Measurements from ENCODE around the gene POR. TPM values are rescaled to one million over a fixed set of nuclear protein-coding genes. Genes with fewer than 3 reads are reported as not detected.
"Not testable (repeated sequence)": the region's sequence is repeated elsewhere in the genome, so short reads cannot be mapped to it uniquely, and the experiment has no call there.

Gene POR
- total and polyA plus RNA-seq, 4 donors: 116 to 973 (median 474) TPM

DNA sequence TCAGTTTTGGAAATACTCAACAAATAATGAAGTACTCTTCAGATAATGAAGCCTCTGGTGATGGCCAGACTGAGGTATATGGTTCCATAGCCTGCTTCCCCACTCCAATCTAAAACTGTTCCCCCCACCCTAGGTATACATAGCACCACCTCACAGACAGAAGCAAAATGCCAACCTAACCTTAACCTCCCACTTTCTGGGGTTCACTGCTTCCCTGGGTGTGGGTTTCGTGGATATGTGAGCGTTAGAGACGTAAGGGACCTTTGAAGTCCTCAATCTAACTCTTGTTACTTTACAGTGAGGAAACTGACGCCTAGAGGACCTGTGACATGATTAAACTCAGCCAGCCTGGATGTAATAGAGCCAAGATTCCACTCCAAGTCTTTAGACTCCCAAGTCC, 34.7 kb upstream of the POR start (continued):
- TF ChIP-seq, protein P1, sequence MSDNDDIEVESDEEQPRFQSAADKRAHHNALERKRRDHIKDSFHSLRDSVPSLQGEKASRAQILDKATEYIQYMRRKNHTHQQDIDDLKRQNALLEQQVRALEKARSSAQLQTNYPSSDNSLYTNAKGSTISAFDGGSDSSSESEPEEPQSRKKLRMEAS (IDR thresholded peaks at IDR 0.05): no peak
- TF ChIP-seq JUND (IDR thresholded peaks at IDR 0.05): no peak

DNA sequence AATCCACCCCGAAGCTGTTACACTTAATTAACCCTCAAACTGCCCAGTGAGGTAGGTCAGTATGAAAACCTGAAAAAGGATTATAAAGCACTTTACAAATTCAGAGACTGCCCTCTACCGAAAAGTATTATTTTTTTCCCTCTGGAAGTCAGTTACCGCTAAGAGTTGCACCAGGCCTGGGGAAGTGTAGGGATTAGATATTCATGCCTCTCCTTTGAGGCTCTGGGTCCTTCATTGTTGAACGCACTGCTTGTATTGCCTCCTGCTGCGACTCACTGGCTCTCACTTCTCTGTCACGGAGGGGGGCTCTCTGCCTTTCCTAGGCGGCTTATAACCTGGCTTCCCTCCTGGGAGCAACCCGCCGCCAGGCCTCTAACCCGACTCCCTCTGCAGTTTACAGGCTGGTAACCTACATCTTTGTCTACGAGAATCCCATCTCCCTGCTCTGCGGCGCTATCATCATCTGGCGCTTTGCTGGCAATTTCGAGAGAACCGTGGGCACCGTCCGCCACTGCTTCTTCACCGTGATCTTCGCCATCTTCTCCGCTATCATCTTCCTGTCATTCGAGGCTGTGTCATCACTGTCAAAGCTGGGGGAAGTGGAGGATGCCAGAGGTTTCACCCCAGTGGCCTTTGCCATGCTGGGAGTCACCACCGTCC, 33.4 kb upstream of the POR start:
- WGBS: 86% methylated on average over 23 of the region's 23 CpGs
- Histone ChIP-seq H3K36me3 (ENCODE audit: control insufficient read depth in 4 of 4, insufficient read depth in 3 of 4, low read depth in 1 of 4, low read length in 3 of 4) (peaks cover 13 to 30% (median 19%) of the 10 kb centered on the region in 4 donors), H3K4me1 (ENCODE audit: control insufficient read depth in 4 of 4, insufficient read depth in 4 of 4, low read length in 3 of 4) (peaks cover 2 to 18% (median 5%) of the 10 kb centered on the region in 4 donors), H3K4me3 (ENCODE audit: low read depth in 1 of 3, low read length in 3 of 3) (no peak overlapping the region), H3K27me3 (ENCODE audit: control insufficient read depth in 4 of 4, insufficient read depth in 4 of 4, low read length in 3 of 4) (no peaks in the 10 kb centered on the region), H3K9ac (ENCODE audit: low read depth in 1 of 2, low read length in 2 of 2) (no peak overlapping the region), H3K9me3 (ENCODE audit: control insufficient read depth in 4 of 4, low read length in 3 of 4) (no peaks in the 10 kb centered on the region), H3K27ac (ENCODE audit: low read depth in 1 of 2, low read length in 2 of 2) (no peak overlapping the region)
- TF ChIP-seq SP1 (IDR thresholded peaks at IDR 0.05): no peak
- TF ChIP-seq RAD21 (IDR thresholded peaks at IDR 0.05): peak in 1 of 2 donors; percentile 4
- TF ChIP-seq, protein P2, sequence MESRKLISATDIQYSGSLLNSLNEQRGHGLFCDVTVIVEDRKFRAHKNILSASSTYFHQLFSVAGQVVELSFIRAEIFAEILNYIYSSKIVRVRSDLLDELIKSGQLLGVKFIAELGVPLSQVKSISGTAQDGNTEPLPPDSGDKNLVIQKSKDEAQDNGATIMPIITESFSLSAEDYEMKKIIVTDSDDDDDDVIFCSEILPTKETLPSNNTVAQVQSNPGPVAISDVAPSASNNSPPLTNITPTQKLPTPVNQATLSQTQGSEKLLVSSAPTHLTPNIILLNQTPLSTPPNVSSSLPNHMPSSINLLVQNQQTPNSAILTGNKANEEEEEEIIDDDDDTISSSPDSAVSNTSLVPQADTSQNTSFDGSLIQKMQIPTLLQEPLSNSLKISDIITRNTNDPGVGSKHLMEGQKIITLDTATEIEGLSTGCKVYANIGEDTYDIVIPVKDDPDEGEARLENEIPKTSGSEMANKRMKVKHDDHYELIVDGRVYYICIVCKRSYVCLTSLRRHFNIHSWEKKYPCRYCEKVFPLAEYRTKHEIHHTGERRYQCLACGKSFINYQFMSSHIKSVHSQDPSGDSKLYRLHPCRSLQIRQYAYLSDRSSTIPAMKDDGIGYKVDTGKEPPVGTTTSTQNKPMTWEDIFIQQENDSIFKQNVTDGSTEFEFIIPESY (IDR thresholded peaks at IDR 0.05): no peak
- no peak for DNase-seq (ENCODE audit: low spot score)

DNA sequence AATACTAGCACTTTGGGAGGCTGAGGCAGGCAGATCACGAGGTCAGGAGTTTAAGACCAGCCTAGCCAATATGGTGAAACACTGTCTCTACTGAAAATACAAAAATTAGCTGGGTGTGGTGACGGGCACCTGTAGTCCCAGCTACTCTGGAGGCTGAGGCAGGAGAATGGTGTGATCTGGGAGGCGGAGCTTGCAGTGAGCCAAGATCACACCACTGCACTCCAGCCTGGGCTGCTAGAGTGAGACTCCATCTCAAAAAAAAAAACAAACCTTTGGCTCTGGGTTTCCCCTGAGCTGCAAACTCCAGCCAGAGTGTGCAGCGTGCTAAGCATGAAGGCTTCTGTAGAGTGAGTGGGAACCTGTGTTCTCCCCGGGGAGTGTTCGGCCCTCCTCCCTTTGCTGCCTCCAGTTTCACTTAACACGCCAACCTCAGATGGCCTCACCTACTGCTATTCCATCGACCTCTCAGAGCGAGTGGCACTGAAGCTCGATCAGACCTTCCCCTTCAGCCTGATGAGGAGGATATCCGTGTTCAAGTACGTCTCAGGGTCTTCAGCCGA, 31.6 kb upstream of the POR start:
- H3K4me3 ChIP-seq (ENCODE audit: low read depth in 1 of 3, low read length in 3 of 3); H3K27ac ChIP-seq (ENCODE audit: low read depth in 1 of 2, low read length in 2 of 2); H3K9me3 ChIP-seq (ENCODE audit: control insufficient read depth in 4 of 4, low read length in 3 of 4); H3K9ac ChIP-seq (ENCODE audit: low read depth in 1 of 2, low read length in 2 of 2); DNase-seq (ENCODE audit: low spot score); H3K27me3 ChIP-seq (ENCODE audit: control insufficient read depth in 4 of 4, insufficient read depth in 4 of 4, low read length in 3 of 4): not testable (repeated sequence)
- Histone ChIP-seq H3K4me1 (ENCODE audit: control insufficient read depth in 4 of 4, insufficient read depth in 4 of 4, low read length in 3 of 4) (peaks cover 0 to 19% (median 7%) of the 10 kb centered on the region in 4 donors), H3K36me3 (ENCODE audit: control insufficient read depth in 4 of 4, insufficient read depth in 3 of 4, low read depth in 1 of 4, low read length in 3 of 4) (peaks cover 13 to 32% (median 19%) of the 10 kb centered on the region in 4 donors)
- 91% methylated on average over 13 of the region's 13 CpGs for WGBS

DNA sequence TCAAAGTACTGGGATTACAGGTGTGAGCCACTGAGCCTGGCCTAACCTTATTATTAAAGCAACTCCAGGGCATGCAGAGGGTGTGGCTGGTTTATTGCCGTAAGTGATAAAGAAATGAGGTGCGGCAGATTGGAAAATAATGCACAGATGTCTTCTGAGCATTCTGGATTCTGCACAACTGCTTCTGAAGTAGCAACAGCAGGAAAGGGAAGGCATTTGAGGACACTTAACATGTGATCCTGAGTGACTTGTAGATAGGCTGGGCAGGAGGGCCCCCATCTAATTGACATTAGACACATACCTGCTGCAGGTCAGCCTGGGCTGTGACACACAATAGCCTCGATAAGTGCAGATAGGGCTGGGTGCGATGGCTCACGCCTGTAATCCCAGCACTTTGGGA, 30.5 kb upstream of the POR start:
- Histone ChIP-seq H3K9ac (ENCODE audit: low read depth in 1 of 2, low read length in 2 of 2) (no peak overlapping the region), H3K4me1 (ENCODE audit: control insufficient read depth in 4 of 4, insufficient read depth in 4 of 4, low read length in 3 of 4) (peaks cover 0 to 21% (median 6%) of the 10 kb centered on the region in 4 donors), H3K27ac (ENCODE audit: low read depth in 1 of 2, low read length in 2 of 2) (no peak overlapping the region), H3K4me3 (ENCODE audit: low read depth in 1 of 3, low read length in 3 of 3) (no peak overlapping the region), H3K36me3 (ENCODE audit: control insufficient read depth in 4 of 4, insufficient read depth in 3 of 4, low read depth in 1 of 4, low read length in 3 of 4) (peaks cover 13 to 32% (median 19%) of the 10 kb centered on the region in 4 donors), H3K9me3 (ENCODE audit: control insufficient read depth in 4 of 4, low read length in 3 of 4) (no peaks in the 10 kb centered on the region), H3K27me3 (ENCODE audit: control insufficient read depth in 4 of 4, insufficient read depth in 4 of 4, low read length in 3 of 4) (no peaks in the 10 kb centered on the region)
- no peak for TF ChIP-seq EGR1 (IDR thresholded peaks at IDR 0.05; ENCODE audit: low read depth in 2 of 2)
- TF ChIP-seq JUND (IDR thresholded peaks at IDR 0.05): no peak
- TF ChIP-seq HNF4G (IDR thresholded peaks at IDR 0.05): no peak
- no peak for TF ChIP-seq SP1 (IDR thresholded peaks at IDR 0.05)
- TF ChIP-seq RXRA (IDR thresholded peaks at IDR 0.05): no peak
- no peak for DNase-seq (ENCODE audit: low spot score)
- 88% methylated on average over 5 of the region's 5 CpGs for WGBS

DNA sequence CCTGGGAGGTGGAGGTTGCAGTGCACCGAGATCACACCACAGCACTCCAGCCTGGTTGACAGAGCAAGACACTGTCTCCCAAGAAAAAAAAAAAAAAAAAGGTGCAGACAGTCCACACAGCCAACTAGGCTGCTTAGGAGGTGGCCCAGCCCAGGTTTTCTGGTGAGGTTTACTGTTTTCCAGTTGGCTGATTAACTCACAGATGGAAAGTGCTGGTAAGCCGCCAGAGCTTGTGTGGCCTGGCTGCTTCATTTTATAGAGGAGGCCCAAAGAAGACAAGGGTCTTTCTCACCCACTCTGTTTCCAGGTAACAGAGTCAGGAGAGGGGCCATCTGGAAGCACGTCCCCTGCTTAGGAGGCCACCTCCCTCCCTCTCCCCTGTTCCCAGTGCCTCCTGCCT, 29.9 kb upstream of the POR start:
- 94% methylated on average over 3 of the region's 3 CpGs for WGBS
- TF ChIP-seq GABPA (IDR thresholded peaks at IDR 0.05 in 1 of 2, conservative IDR thresholded peaks at IDR 0.05 in 1 of 2) (no peak), HNF4G (IDR thresholded peaks at IDR 0.05) (no peak), EGR1 (IDR thresholded peaks at IDR 0.05; ENCODE audit: low read depth in 2 of 2) (no peak), TAF1 (conservative IDR thresholded peaks at IDR 0.05) (no peak), RXRA (IDR thresholded peaks at IDR 0.05) (no peak), JUND (IDR thresholded peaks at IDR 0.05) (no peak), FOXA2 (IDR thresholded peaks at IDR 0.05) (no peak), HNF4A (conservative IDR thresholded peaks at IDR 0.05) (no peak)
- TF ChIP-seq, protein P3, sequence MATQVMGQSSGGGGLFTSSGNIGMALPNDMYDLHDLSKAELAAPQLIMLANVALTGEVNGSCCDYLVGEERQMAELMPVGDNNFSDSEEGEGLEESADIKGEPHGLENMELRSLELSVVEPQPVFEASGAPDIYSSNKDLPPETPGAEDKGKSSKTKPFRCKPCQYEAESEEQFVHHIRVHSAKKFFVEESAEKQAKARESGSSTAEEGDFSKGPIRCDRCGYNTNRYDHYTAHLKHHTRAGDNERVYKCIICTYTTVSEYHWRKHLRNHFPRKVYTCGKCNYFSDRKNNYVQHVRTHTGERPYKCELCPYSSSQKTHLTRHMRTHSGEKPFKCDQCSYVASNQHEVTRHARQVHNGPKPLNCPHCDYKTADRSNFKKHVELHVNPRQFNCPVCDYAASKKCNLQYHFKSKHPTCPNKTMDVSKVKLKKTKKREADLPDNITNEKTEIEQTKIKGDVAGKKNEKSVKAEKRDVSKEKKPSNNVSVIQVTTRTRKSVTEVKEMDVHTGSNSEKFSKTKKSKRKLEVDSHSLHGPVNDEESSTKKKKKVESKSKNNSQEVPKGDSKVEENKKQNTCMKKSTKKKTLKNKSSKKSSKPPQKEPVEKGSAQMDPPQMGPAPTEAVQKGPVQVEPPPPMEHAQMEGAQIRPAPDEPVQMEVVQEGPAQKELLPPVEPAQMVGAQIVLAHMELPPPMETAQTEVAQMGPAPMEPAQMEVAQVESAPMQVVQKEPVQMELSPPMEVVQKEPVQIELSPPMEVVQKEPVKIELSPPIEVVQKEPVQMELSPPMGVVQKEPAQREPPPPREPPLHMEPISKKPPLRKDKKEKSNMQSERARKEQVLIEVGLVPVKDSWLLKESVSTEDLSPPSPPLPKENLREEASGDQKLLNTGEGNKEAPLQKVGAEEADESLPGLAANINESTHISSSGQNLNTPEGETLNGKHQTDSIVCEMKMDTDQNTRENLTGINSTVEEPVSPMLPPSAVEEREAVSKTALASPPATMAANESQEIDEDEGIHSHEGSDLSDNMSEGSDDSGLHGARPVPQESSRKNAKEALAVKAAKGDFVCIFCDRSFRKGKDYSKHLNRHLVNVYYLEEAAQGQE (IDR thresholded peaks at IDR 0.05): no peak
- TF ChIP-seq, protein P1 (IDR thresholded peaks at IDR 0.05): no peak
- TF ChIP-seq, protein P4, sequence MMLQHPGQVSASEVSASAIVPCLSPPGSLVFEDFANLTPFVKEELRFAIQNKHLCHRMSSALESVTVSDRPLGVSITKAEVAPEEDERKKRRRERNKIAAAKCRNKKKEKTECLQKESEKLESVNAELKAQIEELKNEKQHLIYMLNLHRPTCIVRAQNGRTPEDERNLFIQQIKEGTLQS (IDR thresholded peaks at IDR 0.05): no peak
- Histone ChIP-seq H3K9ac (ENCODE audit: low read depth in 1 of 2, low read length in 2 of 2) (no peak overlapping the region), H3K4me3 (ENCODE audit: low read depth in 1 of 3, low read length in 3 of 3) (no peak overlapping the region), H3K9me3 (ENCODE audit: control insufficient read depth in 4 of 4, low read length in 3 of 4) (no peaks in the 10 kb centered on the region), H3K4me1 (ENCODE audit: control insufficient read depth in 4 of 4, insufficient read depth in 4 of 4, low read length in 3 of 4) (peaks cover 0 to 15% (median 5%) of the 10 kb centered on the region in 4 donors), H3K27ac (ENCODE audit: low read depth in 1 of 2, low read length in 2 of 2) (no peak overlapping the region), H3K36me3 (ENCODE audit: control insufficient read depth in 4 of 4, insufficient read depth in 3 of 4, low read depth in 1 of 4, low read length in 3 of 4) (peaks cover 13 to 32% (median 19%) of the 10 kb centered on the region in 4 donors), H3K27me3 (ENCODE audit: control insufficient read depth in 4 of 4, insufficient read depth in 4 of 4, low read length in 3 of 4) (no peaks in the 10 kb centered on the region)
- no peak for DNase-seq (ENCODE audit: low spot score)

All from liver (tissue), 9 donors.